Measurements from ENCODE around the gene CTSD.

Gene CTSD

GRCh38 chr11:1751999-1752906, 11.5 kb downstream of the CTSD start:
- ChIA-PET CTCF (interaction anchor here (0.7 to 1.2 kb wide), 2 partner anchors 58 to 123 kb away, joined by 3 to 5 read pairs; no protein-coding TSS in a partner anchor), POLR2A (ENCODE audit: low non-redundant PET) (interaction anchor here (0.5 kb wide), 1 partner anchor 121 kb away, joined by 3 read pairs; no protein-coding TSS in a partner anchor)
- H3K27ac ChIP-seq = peak overlapping the region; percentile 88
- no peak for TF ChIP-seq CTCF (conservative IDR thresholded peaks at IDR 0.05; ENCODE audit: low read depth)
- DNase-seq (ENCODE audit: low spot score) = no peak

GRCh38 chr11:1751531-1751921, 12.2 kb downstream of the CTSD start:
- peak overlapping the region; percentile 88 for H3K27ac ChIP-seq
- no peak for DNase-seq (ENCODE audit: low spot score)
- TF ChIP-seq CTCF (conservative IDR thresholded peaks at IDR 0.05; ENCODE audit: low read depth) = no peak
- POLR2A ChIA-PET (ENCODE audit: low non-redundant PET) = no interaction called here
- CTCF ChIA-PET = interaction anchor here (0.5 to 2.3 kb wide), 4 partner anchors 58 to 131 kb away, joined by 4 to 8 read pairs (median 5); no protein-coding TSS in a partner anchor

- DNase-seq (ENCODE audit: low spot score) = no peak
- ChIA-PET CTCF (interaction anchor here (0.5 to 2.3 kb wide), 5 partner anchors 57 to 205 kb away, joined by 3 to 8 read pairs (median 5); no protein-coding TSS in a partner anchor), POLR2A (ENCODE audit: low non-redundant PET) (no interaction called here)
- H3K27ac ChIP-seq = peak overlapping the region; percentile 88
- TF ChIP-seq CTCF (conservative IDR thresholded peaks at IDR 0.05; ENCODE audit: low read depth) = no peak
Measured at GRCh38 chr11:1750840-1751530, 12.7 kb downstream of the CTSD start.

- peak within 1 kb of the TSS; percentile 88 for H3K27ac ChIP-seq
- no peak for TF ChIP-seq CTCF (conservative IDR thresholded peaks at IDR 0.05; ENCODE audit: low read depth)
- ChIA-PET CTCF (interaction anchor here (0.7 to 2.3 kb wide), 2 partner anchors 57 to 204 kb away, joined by 3 to 8 read pairs; no protein-coding TSS in a partner anchor), POLR2A (ENCODE audit: low non-redundant PET) (interaction anchor here (0.6 kb wide), 1 partner anchor 56 kb away, joined by 4 read pairs; no protein-coding TSS in a partner anchor)
- peak; percentile 52 for DNase-seq (ENCODE audit: low spot score)
Measured at GRCh38 chr11:1750481-1750839, 13.3 kb downstream of the CTSD start, which contains the start of gene IFITM10. Gene IFITM10, minus strand, starts transcription at chr11:1750595. Its CDS starts 153 bp downstream, at chr11:1750442.

DNA sequence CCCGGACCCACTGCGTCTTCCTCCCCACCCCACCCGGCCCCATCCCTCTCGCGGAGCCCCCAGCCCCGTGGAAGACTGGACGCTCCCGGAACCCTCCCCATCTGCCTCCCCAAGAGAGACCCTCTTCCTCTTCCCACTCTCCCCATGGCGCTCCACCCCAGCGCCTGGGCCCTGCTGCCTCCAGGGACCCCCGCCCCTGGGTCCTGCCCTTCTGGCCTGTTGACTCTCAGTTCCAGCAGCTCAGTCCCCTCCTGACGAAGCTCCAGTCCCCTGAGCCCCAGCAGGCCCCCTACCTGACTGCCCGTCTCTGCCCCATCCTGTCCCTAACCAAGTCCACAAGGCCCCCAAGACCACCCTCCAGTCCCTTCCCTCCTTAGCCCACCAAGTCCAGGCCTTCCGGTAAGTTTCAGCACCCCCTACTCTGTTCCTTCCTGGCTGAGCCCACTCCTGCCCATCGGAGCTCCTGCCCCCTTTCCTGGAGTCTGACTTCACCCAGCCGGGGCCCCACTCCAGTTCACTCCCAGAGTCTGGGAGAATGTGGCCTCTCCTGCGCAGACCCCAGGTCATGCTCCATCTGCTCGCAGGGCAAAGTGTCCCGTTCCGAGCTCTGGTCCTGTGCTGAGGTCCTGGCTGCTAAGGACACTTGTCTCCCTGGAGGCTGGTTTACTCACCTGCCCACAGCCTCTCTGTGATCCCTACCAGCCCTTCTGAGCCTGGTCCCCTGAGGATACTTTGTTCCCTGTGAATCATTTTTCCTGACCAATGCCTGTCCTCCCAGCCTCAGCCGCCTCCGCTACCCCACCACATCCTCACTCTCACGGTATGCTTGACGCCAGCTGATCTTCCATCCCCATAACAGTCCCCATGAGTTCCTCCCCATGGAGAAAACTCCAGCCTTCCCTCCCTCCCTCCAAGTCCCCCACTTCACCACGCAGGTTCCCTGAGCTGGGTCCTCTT, 14.1 kb downstream of the CTSD start:
- POLR2A ChIA-PET (ENCODE audit: low non-redundant PET) = interaction anchor here (0.6 to 1.1 kb wide), 2 partner anchors 15 to 55 kb away, joined by 4 read pairs; partner anchors contain the start of gene CTSD
- peak overlapping the region; percentile 88 for H3K27ac ChIP-seq
- no peak for TF ChIP-seq CTCF (conservative IDR thresholded peaks at IDR 0.05; ENCODE audit: low read depth)
- CTCF ChIA-PET = interaction anchor here (0.6 to 2.3 kb wide), 3 partner anchors 56 to 110 kb away, joined by 3 to 8 read pairs (median 4); no protein-coding TSS in a partner anchor
- peak; percentile 84 for DNase-seq (ENCODE audit: low spot score)

Measured in RWPE1 (cell line).